Measurements from ENCODE around the gene AKAP12. TPM values are rescaled to one million over a fixed set of nuclear protein-coding genes. Genes with fewer than 3 reads are reported as not detected.

AKAP12 gene
- total and polyA plus RNA-seq, 7 donors = 2.5 to 13.1 (median 7.5) TPM

DNA sequence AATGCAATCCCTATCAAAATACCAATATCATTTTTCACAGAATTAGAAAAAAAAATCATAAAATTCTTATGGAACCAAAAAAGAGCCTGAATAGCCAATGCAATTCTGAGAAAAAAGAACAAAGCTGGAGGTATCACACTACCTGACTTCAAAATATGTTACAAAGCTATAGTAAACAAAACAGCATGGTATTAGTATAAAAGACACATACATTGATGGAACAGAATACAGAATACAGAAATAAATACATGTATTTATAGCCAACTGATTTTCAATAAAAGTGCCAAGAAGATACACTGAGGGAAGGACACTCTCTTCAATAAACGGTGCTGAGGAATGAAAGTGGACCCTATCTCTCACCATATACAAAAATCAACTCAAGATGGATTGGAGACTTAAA, 28.7 kb upstream of the AKAP12 start:
- TF ChIP-seq, protein P1, sequence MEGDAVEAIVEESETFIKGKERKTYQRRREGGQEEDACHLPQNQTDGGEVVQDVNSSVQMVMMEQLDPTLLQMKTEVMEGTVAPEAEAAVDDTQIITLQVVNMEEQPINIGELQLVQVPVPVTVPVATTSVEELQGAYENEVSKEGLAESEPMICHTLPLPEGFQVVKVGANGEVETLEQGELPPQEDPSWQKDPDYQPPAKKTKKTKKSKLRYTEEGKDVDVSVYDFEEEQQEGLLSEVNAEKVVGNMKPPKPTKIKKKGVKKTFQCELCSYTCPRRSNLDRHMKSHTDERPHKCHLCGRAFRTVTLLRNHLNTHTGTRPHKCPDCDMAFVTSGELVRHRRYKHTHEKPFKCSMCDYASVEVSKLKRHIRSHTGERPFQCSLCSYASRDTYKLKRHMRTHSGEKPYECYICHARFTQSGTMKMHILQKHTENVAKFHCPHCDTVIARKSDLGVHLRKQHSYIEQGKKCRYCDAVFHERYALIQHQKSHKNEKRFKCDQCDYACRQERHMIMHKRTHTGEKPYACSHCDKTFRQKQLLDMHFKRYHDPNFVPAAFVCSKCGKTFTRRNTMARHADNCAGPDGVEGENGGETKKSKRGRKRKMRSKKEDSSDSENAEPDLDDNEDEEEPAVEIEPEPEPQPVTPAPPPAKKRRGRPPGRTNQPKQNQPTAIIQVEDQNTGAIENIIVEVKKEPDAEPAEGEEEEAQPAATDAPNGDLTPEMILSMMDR (IDR thresholded peaks at IDR 0.05) = no peak
- H3K36me3 ChIP-seq (ENCODE audit: insufficient read depth in 1 of 2, low read depth in 1 of 2) = no peaks in the 10 kb centered on the region
- H3K9me3 ChIP-seq = peaks cover 12% of the 10 kb centered on the region
- no peak overlapping the region for H3K27ac ChIP-seq
- no peaks in the 10 kb centered on the region for H3K4me1 ChIP-seq
- 88 to 92% (median 90%) methylated on average over 1 of the region's 1 CpG for WGBS, 3 donors
- intact Hi-C loops (cut with DNase I) = no loop called here
- ATAC-seq (no peak), DNase-seq (no peak)
- no peaks in the 10 kb centered on the region for H3K27me3 ChIP-seq (ENCODE audit: insufficient read depth in 3 of 3, low read length in 2 of 3)
- no peak overlapping the region for H3K4me3 ChIP-seq

DNA sequence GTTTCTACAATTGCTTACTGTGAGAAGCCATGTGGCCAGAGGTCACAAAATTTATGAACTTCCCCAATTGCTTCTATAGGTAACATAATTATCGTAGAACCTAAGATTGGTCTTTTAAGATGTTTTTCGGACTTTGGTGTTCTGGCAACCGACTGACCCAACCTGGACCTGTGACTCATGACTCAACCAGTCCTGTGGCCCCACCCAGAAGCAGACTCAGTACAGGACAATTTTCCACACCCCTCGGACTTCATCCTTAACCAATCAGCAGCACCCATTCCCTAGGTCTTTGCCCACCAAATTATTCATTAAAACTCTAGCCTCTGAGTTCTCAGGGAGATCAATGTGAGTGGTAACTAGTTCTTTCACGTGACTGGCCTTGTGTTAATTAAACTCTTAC, 26.4 kb upstream of the AKAP12 start:
- no peaks in the 10 kb centered on the region for H3K36me3 ChIP-seq (ENCODE audit: insufficient read depth in 1 of 2, low read depth in 1 of 2)
- H3K4me3 ChIP-seq = no peak overlapping the region
- intact Hi-C loops (cut with DNase I) = no loop called here
- peaks cover 12% of the 10 kb centered on the region for H3K9me3 ChIP-seq
- H3K27me3 ChIP-seq (ENCODE audit: insufficient read depth in 3 of 3, low read length in 2 of 3) = no peaks in the 10 kb centered on the region
- ATAC-seq (no peak), DNase-seq (no peak)
- WGBS, 3 donors = 92 to 95% (median 94%) methylated on average over 5 of the region's 5 CpGs
- no peak overlapping the region for H3K27ac ChIP-seq
- H3K4me1 ChIP-seq = no peaks in the 10 kb centered on the region
- TF ChIP-seq, protein P1 (IDR thresholded peaks at IDR 0.05) = no peak

DNA sequence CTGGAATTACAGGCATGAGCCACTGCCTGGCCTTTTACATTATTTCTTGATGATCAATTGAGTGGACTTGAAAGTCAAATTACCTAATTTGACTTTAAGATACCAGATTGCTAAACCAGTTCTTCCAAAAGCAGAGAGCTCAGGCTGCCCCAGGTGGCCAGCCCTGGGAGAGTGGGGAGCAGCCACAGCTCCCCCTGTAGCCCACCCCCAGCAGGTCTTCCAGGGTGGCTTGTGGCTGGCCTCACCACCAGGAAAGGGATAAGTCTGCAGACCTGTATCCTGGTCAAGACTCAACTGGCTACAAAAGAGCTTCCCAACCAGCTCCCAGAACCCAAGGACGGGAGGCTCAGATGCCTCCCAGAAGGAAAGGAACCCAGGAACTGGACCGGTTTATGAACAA, 23.8 kb upstream of the AKAP12 start:
- intact Hi-C loops (cut with DNase I) = no loop called here
- H3K4me1 ChIP-seq = no peaks in the 10 kb centered on the region
- no peak overlapping the region for H3K27ac ChIP-seq
- DNase-seq (no peak), ATAC-seq (no peak)
- no peaks in the 10 kb centered on the region for H3K36me3 ChIP-seq (ENCODE audit: insufficient read depth in 1 of 2, low read depth in 1 of 2)
- 48 to 55% (median 54%) methylated on average over 2 of the region's 2 CpGs for WGBS, 3 donors
- no peaks in the 10 kb centered on the region for H3K27me3 ChIP-seq (ENCODE audit: insufficient read depth in 3 of 3, low read length in 2 of 3)
- TF ChIP-seq, protein P1 (IDR thresholded peaks at IDR 0.05) = no peak
- peaks cover 7% of the 10 kb centered on the region for H3K9me3 ChIP-seq
- no peak overlapping the region for H3K4me3 ChIP-seq

DNA sequence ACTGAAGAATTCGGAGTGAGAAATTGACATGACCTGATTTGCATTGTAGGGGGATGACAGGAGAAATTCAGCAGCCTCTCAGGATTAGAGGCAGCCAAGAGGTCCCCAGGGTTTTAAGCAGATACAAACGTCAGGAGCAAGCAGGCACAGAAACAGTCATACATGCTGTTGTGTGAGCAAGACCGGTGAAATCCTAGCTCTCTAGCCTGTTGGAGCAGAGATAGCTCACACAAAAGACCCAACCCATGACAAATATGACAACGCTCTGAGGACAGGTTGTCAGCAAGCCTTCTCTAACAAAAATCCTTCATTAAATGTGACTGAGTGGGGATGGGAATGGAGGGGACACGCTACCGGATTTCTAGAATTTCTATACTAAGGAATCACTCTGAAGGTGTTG, 23.0 kb upstream of the AKAP12 start:
- Histone ChIP-seq H3K27ac (no peak overlapping the region), H3K4me3 (no peak overlapping the region), H3K4me1 (no peaks in the 10 kb centered on the region), H3K36me3 (ENCODE audit: insufficient read depth in 1 of 2, low read depth in 1 of 2) (no peaks in the 10 kb centered on the region), H3K9me3 (no peaks in the 10 kb centered on the region), H3K27me3 (ENCODE audit: insufficient read depth in 3 of 3, low read length in 2 of 3) (no peaks in the 10 kb centered on the region)
- DNase-seq = no peak
- TF ChIP-seq, protein P1 (IDR thresholded peaks at IDR 0.05) = no peak
- 49 to 66% (median 51%) methylated on average over 6 of the region's 6 CpGs for WGBS, 3 donors
- no peak for ATAC-seq
- intact Hi-C loops (cut with DNase I) = no loop called here

DNA sequence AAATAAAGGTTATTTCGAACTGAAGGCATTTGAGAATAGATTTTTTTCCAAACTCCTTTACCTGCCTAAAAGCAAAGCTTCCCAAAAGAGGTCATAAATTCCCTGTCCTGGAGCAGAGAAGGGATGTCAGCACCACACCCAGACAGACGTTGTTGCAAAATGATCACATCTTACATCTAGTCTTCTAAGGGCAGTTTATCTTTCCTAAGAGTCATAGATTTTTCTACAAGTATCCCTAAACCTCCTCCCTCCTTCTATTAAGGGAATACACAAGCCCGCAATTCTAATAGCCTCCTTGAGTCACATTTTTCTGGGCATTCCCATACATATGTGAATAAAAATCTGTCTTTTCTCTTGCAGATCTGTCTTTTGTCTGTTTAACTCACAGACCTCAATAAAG, 20.6 kb upstream of the AKAP12 start:
- DNase-seq = no peak
- Histone ChIP-seq H3K4me1 (no peaks in the 10 kb centered on the region), H3K36me3 (ENCODE audit: insufficient read depth in 1 of 2, low read depth in 1 of 2) (no peaks in the 10 kb centered on the region), H3K27me3 (ENCODE audit: insufficient read depth in 3 of 3, low read length in 2 of 3) (no peaks in the 10 kb centered on the region), H3K9me3 (no peaks in the 10 kb centered on the region), H3K27ac (no peak overlapping the region), H3K4me3 (no peak overlapping the region)
- WGBS, 3 donors = 87 to 90% (median 88%) methylated on average over 3 of the region's 3 CpGs
- intact Hi-C loops (cut with DNase I) = no loop called here
- TF ChIP-seq, protein P1 (IDR thresholded peaks at IDR 0.05) = no peak
- ATAC-seq = no peak
